GM18867 (cell line): ENCODE results near the gene MUC5AC.

Experiments
- ATAC-seq: cut with Tn5 transposase; IDR thresholded peaks from one replicate; pipeline ENCODE4 v1.9.1; 2021; ENCODE audit warnings: mild to moderate bottlenecking, moderate library complexity; ENCODE audit not compliant: unreplicated experiment

Gene MUC5AC

DNA sequence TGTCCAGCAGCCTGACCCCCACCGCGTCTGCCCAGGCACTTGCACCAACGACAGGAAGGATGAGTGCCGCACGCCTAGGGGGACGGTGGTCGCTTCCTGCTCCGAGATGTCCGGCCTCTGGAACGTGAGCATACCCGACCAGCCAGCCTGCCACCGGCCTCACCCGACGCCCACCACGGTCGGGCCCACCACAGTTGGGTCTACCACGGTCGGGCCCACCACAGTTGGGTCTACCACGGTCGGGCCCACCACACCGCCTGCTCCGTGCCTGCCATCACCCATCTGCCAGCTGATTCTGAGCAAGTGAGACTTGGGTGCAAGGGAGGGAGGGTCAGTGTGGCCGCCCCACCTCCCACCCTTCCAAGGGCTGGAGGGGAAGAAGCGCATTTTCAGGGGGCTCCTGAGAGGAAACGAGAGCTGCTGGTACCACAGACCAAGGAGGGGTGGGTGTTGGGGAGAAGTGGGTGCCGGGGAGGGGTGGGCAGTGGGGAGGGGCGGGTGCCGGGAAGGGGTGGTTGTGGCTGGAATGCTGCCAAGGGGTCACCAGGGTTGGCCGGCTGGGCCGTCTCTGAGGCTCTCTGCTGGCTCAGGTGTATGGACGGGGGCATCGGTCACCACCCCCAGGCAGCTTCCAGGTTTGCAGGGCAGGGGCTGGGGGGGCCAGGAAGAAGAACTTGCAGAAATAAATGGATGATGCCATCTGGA lies 37.4 kb downstream of the MUC5AC start:
- ATAC-seq = no peak

DNA sequence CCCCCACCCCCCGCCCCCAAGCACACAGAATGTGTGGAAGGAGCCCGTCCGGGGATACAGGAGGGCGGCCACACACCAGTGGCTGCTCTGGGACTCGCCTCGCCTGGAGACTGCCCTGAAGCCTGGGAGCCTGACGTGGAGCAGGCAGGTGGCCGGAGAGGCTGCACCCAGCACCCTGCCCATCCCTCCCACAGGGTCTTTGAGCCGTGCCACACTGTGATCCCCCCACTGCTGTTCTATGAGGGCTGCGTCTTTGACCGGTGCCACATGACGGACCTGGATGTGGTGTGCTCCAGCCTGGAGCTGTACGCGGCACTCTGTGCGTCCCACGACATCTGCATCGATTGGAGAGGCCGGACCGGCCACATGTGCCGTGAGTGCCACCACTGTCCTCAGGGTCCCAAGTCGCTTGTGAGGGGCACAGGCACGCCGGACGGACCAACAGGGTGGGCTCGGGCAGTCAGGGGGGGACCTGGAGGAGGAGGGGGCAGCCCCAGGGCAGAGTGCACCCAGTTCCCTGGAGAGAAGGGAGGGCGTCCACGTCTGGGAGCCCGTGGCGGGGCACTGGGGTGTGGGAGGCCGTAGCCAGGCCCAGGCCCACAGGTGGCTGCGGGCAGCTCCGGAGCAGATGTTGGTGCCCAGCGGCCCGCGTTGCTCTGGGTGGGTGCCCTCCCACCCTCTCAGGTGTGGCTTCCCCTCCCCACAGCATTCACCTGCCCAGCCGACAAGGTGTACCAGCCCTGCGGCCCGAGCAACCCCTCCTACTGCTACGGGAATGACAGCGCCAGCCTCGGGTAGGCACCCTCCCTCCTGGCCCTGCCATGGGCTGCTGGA lies 38.1 kb downstream of the MUC5AC start:
- ATAC-seq = no peak

DNA sequence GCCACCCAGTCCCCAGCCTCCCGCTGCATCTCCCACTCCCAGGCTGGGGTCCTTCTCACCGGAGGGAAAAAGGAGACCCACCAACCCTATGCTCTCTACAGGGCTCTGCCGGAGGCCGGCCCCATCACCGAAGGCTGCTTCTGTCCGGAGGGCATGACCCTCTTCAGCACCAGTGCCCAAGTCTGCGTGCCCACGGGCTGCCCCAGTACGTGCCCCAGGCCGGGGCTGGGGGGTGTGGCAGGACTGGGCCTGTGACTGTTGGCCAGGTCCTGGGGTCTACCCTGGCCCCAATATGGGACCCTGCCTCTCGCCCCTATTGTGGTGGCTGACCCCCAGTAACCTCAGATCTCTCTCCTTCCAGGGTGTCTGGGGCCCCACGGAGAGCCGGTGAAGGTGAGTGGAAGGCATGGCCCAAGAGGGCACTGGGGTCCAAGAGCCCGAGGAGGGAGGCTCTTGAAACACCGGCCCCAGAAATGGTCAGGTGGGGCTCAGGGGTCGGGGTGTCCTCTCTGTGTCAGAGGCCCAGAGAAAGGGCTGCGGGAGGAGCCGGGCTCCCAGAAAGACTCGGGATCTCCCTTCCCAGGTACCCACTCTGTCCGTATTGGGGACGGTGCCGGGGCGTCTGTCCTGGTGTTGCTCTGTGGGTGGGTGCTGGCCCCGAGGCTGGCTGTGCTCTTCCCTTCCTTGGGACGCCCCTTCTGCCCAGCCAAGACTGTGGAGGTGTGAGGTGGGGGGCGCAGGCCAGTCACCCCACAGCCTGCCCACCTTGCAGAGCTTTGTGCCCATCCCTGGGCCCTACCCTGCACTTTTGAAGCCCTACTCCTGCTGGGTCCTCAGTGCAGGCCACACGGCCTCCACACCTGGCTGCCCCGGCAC lies 39.0 kb downstream of the MUC5AC start:
- no peak for ATAC-seq

DNA sequence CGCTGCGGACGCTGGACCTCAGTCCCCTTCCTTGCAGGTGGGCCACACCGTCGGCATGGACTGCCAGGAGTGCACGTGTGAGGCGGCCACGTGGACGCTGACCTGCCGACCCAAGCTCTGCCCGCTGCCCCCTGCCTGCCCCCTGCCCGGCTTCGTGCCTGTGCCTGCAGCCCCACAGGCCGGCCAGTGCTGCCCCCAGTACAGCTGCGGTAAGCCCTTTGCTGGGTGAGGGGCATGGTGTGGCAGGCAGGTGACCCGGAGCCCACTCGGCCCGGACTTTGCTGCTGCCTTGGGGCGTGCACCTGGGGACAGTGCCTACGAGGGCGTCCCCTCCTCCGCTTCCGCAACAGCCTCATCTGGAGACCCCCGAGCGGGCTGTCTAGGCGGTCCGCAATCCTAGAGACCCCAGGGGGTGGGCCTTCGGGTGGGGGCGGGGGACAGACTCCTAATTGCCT lies 39.7 kb downstream of the MUC5AC start:
- ATAC-seq = no peak

DNA sequence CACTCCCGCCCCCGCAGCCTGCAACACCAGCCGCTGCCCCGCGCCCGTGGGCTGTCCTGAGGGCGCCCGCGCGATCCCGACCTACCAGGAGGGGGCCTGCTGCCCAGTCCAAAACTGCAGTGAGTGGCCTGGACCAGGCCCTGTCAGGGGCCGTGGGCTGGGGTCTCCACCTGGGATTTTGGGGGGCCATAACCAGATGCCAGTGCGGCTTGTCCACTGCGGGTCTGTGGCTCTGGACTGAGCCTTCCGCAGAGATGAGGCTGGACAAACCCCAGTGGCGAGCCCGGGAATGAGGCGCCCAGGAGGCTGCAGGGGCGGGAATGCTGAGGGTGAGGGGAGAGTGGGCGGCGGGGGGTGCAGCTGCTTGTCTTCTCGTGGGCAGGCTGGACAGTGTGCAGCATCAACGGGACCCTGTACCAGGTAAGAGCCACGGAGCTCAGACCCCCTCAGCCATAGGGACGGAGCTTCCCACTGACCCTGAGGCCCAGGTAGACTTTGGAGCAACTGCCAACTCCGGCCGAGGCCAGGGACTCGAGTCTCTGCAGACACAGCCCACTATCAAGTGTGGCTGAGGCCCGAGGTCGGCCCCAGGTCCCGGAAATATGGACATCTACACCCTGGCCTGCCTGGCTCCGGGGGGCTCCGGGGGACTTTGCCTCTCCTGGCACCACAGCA lies 40.3 kb downstream of the MUC5AC start:
- no peak for ATAC-seq

DNA sequence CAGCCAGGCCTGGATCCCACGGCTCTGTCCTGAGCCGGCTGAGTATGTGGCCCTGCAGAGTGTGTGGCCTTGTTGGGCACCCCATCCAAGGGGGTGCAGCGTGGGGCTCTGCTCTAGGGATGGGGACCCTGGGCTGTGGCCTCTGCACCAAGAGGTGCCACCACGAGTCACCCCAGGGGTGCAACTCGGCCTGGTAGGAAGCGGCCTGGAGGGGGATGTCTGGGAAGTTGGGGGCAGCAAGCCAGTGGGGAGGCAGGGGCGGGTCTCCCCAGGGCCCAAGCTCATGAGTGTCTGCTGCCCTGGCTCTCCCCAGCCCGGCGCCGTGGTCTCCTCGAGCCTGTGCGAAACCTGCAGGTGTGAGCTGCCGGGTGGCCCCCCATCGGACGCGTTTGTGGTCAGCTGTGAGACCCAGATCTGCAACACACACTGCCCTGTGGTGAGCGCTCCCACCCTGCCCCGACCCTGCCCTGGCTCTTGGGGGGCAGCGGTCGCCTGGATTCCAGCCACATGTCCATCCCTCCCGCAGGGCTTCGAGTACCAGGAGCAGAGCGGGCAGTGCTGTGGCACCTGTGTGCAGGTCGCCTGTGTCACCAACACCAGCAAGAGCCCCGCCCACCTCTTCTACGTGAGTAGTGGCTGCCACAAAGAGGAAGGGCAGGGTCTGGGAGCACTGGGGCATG lies 40.9 kb downstream of the MUC5AC start:
- no peak for ATAC-seq

DNA sequence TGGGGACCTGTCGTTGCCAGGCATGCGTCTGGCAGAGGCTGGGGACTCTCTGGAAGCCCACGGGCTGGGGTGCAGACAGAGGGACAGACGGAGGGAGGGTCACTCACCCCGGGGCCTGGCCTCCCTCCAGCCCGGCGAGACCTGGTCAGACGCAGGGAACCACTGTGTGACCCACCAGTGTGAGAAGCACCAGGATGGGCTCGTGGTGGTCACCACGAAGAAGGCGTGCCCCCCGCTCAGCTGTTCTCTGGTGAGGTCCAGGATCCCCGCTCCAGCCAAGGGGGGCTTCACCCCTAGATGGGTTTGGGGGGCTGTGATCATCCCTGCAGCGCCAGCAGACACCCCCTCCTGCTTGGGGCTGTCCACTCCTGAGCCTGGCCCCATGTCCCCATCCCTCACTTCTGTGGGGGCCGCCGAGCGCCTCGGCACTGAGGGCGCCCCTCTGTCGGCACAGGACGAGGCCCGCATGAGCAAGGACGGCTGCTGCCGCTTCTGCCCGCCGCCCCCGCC lies 41.5 kb downstream of the MUC5AC start:
- ATAC-seq = no peak

DNA sequence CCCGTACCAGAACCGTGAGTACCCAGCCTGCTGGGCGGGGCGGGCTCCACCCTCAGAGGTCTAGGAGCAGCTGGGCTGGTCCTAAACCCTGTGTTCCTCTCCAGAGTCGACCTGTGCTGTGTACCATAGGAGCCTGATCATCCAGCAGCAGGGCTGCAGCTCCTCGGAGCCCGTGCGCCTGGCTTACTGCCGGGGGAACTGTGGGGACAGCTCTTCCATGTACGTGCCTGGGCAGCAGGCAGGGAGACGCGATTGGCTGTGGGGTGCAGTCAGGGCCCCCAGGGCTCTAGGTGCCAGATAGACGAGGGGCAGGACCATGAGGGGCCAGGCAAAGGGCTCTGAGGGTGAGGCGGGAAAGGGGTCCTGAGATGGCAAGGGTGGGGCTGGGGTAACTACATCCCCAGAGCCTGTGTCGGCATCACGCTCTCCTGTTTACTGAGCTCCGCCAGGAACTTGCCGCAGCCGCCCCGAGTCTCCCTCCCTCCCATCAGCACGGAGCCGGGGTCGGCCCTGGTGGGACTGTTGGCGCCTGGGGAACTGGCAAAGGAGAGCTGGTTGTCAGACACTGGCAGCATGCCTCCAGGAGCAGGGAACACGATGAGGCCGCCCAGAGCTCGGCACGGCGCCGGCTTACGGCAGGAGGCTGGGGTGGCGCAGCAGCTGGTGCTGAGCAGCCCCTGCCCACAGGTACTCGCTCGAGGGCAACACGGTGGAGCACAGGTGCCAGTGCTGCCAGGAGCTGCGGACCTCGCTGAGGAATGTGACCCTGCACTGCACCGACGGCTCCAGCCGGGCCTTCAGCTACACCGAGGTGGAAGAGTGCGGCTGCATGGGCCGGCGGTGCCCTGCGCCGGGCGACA lies 42.2 kb downstream of the MUC5AC start:
- ATAC-seq = no peak

DNA sequence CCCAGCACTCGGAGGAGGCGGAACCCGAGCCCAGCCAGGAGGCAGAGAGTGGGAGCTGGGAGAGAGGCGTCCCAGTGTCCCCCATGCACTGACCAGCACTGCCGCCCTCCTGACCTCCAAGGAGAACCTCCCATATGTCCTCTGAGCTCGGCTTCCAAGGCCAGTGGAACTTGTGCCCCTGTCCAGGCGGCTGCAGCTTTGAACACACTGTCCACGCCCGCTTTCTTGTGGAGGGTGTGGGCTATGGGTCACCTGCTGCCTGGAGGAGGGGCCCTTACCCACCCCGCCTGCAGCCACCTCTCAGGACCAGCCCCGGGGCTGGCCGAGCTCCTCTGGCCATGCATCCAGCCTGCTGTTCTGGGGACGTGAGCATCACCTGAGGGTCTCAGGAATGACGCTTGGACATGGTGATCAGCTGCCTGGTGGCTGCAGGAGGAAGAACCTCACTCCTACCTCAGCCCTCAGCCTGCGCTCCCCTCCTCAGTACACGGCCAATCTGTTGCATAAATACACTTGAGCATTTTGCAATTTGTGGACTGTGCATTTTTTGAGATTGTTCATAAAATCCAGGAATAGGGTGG lies 42.9 kb downstream of the MUC5AC start:
- no peak for ATAC-seq

DNA sequence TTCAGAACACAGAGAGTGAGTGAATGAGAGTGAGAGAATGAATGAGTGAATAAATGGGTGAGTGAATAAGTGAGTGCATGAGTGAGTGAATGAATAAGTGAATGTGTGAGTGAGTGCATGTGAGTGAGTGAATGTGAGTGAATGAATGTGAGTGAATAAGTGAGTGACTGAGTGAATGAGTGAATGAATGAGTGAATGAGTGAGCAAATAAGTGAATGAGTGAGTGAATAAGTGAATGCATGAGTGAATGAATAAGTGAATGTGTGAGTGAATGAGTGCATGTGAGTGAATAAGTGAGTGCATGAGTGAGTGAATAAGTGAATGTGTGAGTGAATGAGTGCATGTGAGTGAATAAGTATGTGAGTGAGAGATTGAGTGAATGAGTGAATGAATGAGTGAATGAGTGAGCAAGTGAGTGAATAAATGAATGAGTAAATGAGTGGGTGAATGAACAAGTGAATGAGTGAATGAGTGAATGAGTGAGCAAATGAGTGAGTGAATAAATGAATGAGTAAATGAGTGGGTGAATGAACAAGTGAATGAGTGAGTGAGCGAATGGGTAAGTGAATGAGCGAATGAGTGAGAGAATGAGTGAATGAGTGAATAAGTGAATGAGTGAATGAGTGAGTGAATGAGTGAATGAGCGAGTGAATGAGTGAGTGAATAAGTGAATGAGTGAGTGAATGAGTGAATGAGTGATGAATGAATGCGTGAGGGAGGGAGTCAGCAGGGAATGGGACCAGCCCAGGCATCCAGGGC lies 43.8 kb downstream of the MUC5AC start:
- no peak for ATAC-seq

DNA sequence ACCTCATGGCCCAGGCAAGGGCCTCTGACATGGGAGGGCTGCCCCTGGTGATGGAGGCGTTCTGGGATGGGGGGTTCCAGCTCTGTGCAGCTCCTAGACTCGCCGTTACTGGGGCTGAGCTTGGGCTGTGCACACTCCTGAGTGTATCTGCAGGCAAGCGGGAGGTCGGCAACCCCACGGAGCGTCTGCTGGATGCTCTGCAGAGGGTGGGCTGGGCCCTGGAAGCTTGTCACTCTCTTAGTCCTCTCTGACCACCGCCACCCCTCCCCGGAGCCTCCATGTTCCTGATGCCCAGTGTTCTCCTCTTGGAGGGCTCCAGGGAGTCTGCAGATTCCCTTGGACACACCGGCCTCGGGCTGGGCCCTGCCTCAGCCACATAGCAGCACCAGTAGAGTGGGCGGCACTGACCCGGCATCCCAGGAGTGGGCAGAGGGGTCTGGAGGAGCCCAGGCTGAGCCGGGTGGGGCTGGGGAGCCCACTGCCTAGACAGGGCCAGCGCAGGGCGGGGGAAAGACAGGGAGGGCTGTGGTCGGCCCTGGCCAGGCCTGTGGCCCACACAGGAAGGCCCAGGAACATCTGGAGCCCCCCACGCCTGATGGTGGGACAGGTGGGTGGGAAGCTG lies 44.5 kb downstream of the MUC5AC start:
- no peak for ATAC-seq

DNA sequence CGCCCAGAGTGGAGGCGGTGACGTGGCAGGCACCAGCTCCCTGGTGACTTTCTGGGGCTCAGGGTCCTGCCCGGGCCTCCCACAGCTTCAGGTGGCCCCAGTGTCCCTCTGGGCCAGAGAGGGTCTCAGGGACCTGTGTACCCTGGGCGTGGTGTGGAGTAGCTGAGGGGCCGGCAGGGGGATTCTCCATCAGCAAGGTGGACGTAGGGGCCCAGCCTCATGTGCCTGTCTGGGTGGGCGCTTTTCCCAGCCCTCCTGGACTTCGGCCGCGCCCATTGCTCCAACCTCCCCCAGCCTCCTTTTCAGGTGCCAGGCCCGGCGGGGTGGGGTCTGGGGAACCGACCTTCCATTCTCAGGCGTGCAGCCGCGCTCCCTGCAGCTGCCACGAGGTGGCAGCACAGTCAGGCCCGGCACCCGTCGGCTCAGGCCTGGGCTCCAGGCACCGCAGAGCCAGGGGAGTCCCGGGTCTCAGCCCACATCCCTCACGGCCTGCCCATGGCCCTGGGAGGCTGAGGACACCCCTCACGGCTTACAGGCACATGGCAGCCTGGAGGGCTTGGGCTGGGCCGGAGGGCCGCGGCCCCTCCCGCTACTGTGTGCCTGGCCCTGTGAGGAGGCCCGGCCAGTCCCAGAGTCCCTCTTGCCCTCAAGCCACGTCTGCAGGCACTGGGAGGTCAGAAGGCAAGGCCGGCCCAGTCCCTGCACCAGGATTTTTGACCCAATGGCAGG lies 45.2 kb downstream of the MUC5AC start:
- no peak for ATAC-seq

DNA sequence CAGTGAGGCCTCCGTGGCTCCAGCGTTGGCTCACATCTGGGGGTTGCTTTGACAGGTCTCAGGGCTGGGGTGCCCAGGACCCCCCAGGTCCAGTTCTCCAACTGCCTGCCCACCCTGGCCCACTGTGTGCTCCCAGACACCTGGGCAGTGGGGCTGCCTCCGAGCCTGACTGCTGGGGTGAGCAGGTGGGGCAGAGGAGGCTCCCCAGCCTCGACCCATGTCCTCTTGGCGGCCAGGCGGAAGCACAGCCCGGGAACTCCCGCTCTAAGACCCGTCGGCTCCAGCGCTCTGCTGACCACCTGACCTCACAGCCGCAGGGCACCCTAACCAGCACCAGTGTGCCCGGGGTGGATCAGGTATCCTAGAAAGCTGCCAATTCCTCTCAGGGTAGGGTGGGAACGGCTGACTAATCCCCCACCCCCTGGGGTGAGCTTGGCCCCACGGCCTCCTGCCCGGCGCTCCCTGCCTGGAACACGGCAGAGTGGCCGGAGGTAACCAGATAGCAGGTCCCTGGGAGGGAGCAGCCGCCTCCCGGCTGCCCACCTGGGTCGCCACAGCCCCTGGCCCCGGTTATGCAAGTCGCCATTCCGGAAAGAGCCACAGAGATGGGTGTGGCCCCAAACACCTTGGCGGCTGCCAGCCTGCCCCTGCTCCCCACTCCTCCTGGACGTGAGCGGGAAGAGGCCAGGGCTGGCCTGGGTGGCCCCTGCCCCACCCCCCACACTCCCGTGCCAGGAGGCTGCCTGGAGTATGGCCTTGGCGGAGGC lies 45.9 kb downstream of the MUC5AC start:
- ATAC-seq = no peak

DNA sequence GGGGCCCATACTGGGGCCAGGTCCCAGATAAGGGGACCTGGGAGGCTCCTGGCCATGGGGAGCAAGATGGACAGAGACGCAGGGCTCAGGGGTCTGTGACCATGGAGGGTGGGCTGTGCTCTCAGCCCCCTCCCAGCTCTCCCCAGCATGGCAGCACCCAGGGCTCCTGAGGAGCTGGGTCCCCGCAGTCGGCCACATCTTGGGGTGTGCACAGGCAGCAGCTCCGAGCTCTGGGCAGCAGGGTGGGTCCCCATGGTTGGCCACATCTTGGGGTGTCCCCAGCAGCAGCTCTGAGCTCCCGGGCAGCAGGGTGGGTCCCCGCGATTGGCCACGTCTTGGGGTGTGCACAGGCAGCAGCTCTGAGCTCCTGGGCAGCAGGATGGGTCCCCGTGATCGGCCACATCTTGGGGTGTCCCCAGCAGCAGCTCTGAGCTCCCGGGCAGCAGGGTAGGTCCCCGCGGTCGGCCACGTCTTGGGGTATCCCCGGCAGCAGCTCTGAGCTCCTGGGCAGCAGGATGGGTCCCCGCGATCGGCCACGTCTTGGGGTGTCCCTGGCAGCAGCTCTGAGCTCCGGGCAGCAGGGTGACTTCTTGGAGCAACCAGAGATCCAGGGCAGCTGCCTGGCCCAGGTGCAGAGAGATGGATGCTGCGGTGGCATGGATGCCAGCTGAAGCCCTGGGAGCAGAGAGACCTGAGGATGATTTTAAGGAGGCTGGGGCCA lies 46.8 kb downstream of the MUC5AC start:
- ATAC-seq = no peak
